ENCODE measurements around the gene FOXA3.

DNA sequence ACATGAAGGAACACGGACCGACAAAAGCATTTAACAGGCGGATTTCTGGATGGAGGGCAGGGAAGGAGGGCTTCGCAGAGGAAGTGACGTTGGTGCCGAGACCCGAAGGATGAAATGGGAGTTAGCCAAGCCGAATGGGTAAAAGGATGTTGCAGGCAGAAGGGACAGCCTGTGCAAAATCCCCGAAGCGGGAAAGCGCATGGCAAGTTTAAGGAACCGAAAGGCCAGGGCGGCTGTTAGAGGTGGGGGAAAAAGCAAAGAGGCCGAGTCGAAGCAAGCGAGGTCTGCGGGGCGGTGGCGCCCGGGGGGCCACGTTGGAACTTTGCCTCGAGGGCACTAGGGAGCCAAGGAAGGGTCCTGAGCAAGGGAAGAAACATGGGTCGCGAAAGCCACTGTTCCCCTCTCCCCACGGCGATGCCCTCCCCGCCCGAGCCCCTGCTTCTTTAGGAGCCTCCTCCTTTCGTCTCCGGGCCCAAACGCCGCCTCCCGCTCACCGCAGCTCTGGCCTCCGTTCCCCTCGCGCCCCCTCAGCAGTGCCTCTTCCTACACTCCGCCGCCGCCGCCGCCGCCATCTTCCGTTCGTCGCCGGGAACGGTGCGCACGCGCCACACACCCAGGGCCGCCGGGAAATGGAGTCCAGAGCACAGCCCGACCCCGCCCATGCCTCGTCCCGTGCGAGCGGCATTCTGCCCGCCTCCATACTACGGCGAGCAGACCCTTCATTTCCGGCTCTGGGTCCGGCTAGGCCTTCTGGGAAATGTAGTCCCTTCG, 1.4 kb upstream of the FOXA3 start, which contains the start of gene SYMPK:
- TF ChIP-seq POLR2AphosphoS5 (IDR thresholded peaks at IDR 0.05): peak; percentile 87 to 97
- TF ChIP-seq POLR2A (IDR thresholded peaks at IDR 0.05; ENCODE audit: low read depth): peak; percentile 36
- TF ChIP-seq, protein P1, sequence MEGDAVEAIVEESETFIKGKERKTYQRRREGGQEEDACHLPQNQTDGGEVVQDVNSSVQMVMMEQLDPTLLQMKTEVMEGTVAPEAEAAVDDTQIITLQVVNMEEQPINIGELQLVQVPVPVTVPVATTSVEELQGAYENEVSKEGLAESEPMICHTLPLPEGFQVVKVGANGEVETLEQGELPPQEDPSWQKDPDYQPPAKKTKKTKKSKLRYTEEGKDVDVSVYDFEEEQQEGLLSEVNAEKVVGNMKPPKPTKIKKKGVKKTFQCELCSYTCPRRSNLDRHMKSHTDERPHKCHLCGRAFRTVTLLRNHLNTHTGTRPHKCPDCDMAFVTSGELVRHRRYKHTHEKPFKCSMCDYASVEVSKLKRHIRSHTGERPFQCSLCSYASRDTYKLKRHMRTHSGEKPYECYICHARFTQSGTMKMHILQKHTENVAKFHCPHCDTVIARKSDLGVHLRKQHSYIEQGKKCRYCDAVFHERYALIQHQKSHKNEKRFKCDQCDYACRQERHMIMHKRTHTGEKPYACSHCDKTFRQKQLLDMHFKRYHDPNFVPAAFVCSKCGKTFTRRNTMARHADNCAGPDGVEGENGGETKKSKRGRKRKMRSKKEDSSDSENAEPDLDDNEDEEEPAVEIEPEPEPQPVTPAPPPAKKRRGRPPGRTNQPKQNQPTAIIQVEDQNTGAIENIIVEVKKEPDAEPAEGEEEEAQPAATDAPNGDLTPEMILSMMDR (IDR thresholded peaks at IDR 0.05): no peak
- no peak for TF ChIP-seq EP300 (IDR thresholded peaks at IDR 0.05)
